Measurements from ENCODE around the gene SAMHD1. TPM values are rescaled to one million over a fixed set of nuclear protein-coding genes. Genes with fewer than 3 reads are reported as not detected.

SAMHD1 gene
- total RNA-seq, 3 donors from 2014 or later (not counting 1 experiment from before 2014, with no cell fraction given): 237 to 279 (median 270) TPM

GRCh38 chr20:36862857-36863668 lies 88.4 kb downstream of the SAMHD1 start:
- Histone ChIP-seq H3K27me3 (ENCODE audit: control insufficient read depth, insufficient read depth, low read length) (peaks cover 2% of the 10 kb centered on the region), H3K27ac (ENCODE audit: low read length) (no peak overlapping the region), H3K36me3 (ENCODE audit: control insufficient read depth, insufficient read depth, low read length) (no peaks in the 10 kb centered on the region), H3K4me1 (ENCODE audit: control insufficient read depth, insufficient read depth, low read length) (peaks cover 34% of the 10 kb centered on the region), H3K9me3 (ENCODE audit: control insufficient read depth, insufficient read depth, low read length) (no peaks in the 10 kb centered on the region), H3K4me3 (ENCODE audit: low read length) (no peak overlapping the region)
- WGBS (ENCODE audit: insufficient coverage): 2% methylated on average over 129 of the region's 129 CpGs
- no peak overlapping the region for H3K4me3 Mint-ChIP-seq
- ATAC-seq (peak; percentile 65 to 71 (median 65)), DNase-seq (no peak)
- intact Hi-C loops (cut with micrococcal nuclease): no loop called here
- no peak for TF ChIP-seq CTCF (IDR thresholded peaks at IDR 0.05)
- peaks cover 0 to 17% of the 10 kb centered on the region in 2 donors for H3K4me1 Mint-ChIP-seq
- peaks cover 0 to 6% of the 10 kb centered on the region in 2 donors for H3K27me3 Mint-ChIP-seq (ENCODE audit: low read depth in 2 of 2)
- H3K27ac Mint-ChIP-seq: no peak overlapping the region
- H3K9me3 Mint-ChIP-seq: no peaks in the 10 kb centered on the region
- H3K36me3 Mint-ChIP-seq: no peaks in the 10 kb centered on the region

- peaks cover 0 to 6% of the 10 kb centered on the region in 2 donors for H3K27me3 Mint-ChIP-seq (ENCODE audit: low read depth in 2 of 2)
- DNase-seq (no peak), ATAC-seq (no peak)
- Histone ChIP-seq H3K27ac (ENCODE audit: low read length) (no peak overlapping the region), H3K27me3 (ENCODE audit: control insufficient read depth, insufficient read depth, low read length) (peaks cover 2% of the 10 kb centered on the region), H3K4me1 (ENCODE audit: control insufficient read depth, insufficient read depth, low read length) (peaks cover 34% of the 10 kb centered on the region), H3K9me3 (ENCODE audit: control insufficient read depth, insufficient read depth, low read length) (no peaks in the 10 kb centered on the region), H3K4me3 (ENCODE audit: low read length) (peak overlapping the region; percentile 20), H3K36me3 (ENCODE audit: control insufficient read depth, insufficient read depth, low read length) (no peaks in the 10 kb centered on the region)
- H3K36me3 Mint-ChIP-seq: no peaks in the 10 kb centered on the region
- peak overlapping the region; percentile 53 for H3K4me3 Mint-ChIP-seq
- 59% methylated on average over 45 of the region's 45 CpGs for WGBS (ENCODE audit: insufficient coverage)
- TF ChIP-seq CTCF (IDR thresholded peaks at IDR 0.05): no peak
- intact Hi-C loops (cut with micrococcal nuclease): no loop called here
- no peak overlapping the region for H3K27ac Mint-ChIP-seq
- H3K9me3 Mint-ChIP-seq: no peaks in the 10 kb centered on the region
- H3K4me1 Mint-ChIP-seq: peaks cover 0 to 19% of the 10 kb centered on the region in 2 donors
Measured at GRCh38 chr20:36861875-36862801, 89.4 kb downstream of the SAMHD1 start.

GRCh38 chr20:36861625-36861874 lies 90.0 kb downstream of the SAMHD1 start:
- no peak overlapping the region for H3K4me3 ChIP-seq (ENCODE audit: low read length)
- H3K4me1 ChIP-seq (ENCODE audit: control insufficient read depth, insufficient read depth, low read length): peaks cover 30% of the 10 kb centered on the region
- intact Hi-C loops (cut with micrococcal nuclease): no loop called here
- peaks cover 0 to 22% of the 10 kb centered on the region in 2 donors for H3K4me1 Mint-ChIP-seq
- ATAC-seq: no peak
- peaks cover 0 to 6% of the 10 kb centered on the region in 2 donors for H3K27me3 Mint-ChIP-seq (ENCODE audit: low read depth in 2 of 2)
- no peak for TF ChIP-seq CTCF (IDR thresholded peaks at IDR 0.05)
- no peak overlapping the region for H3K27ac ChIP-seq (ENCODE audit: low read length)
- peak overlapping the region; percentile 67 for H3K4me3 Mint-ChIP-seq
- no peak overlapping the region for H3K27ac Mint-ChIP-seq
- no peaks in the 10 kb centered on the region for H3K36me3 ChIP-seq (ENCODE audit: control insufficient read depth, insufficient read depth, low read length)
- peaks cover 2% of the 10 kb centered on the region for H3K27me3 ChIP-seq (ENCODE audit: control insufficient read depth, insufficient read depth, low read length)
- H3K9me3 Mint-ChIP-seq: no peaks in the 10 kb centered on the region
- no peaks in the 10 kb centered on the region for H3K9me3 ChIP-seq (ENCODE audit: control insufficient read depth, insufficient read depth, low read length)
- DNase-seq: no peak
- no peaks in the 10 kb centered on the region for H3K36me3 Mint-ChIP-seq
- WGBS (ENCODE audit: insufficient coverage): 92% methylated on average over 7 of the region's 7 CpGs

All from natural killer cell (primary cell).